K562 (cell line): ENCODE data around the gene ASPDH. TPM values are rescaled to one million over a fixed set of nuclear protein-coding genes. Genes with fewer than 3 reads are reported as not detected.

Experiments
- ADNP ChIP-seq: fragments of 200-800 bp; sonication (Bioruptor generic); IDR thresholded peaks from 2 replicates; pipeline ENCODE4 v1.6.1; 2016; ENCODE audit warnings: missing genetic modification characterization, missing compliant biosample characterization
- CEBPG ChIP-seq, 3 experiments: fragments of 200-800 bp in 1 of 3; sonication (Bioruptor generic) in 1 of 3; sonication (generic) in 1 of 3; formaldehyde crosslinking in 1 of 3; IDR thresholded peaks in 2 of 3; conservative IDR thresholded peaks in 1 of 3; 2 replicates each; pipeline versions ENCODE4 v1.6.1 to v1.8.0; 2016 to 2022; ENCODE audit warnings: missing compliant biosample characterization in 2 of 3, missing genetic modification characterization in 2 of 3, mild to moderate bottlenecking in 1 of 3, missing genetic modification reagents in 1 of 3
- GTF2E2 ChIP-seq: fragments of 200-800 bp; sonication (Bioruptor generic); IDR thresholded peaks from 2 replicates; pipeline ENCODE4 v1.6.1; 2016; ENCODE audit warnings: missing genetic modification characterization, missing compliant biosample characterization
- HNRNPLL ChIP-seq: fragments of 200-400 bp; formaldehyde crosslinking; IDR thresholded peaks from 2 replicates; pipeline ENCODE4 v1.6.1; 2017; ENCODE audit warnings: low read length, low read depth, mild to moderate bottlenecking; ENCODE audit not compliant: poor library complexity, severe bottlenecking
- MEIS2 ChIP-seq: fragments of 450-650 bp; IDR thresholded peaks from 2 replicates; pipeline ENCODE4 v1.6.1; 2014; ENCODE audit warnings: mild to moderate bottlenecking; ENCODE audit not compliant: partially characterized antibody
- SREBF2 ChIP-seq: sonication (generic); formaldehyde crosslinking; IDR thresholded peaks from 2 replicates; pipeline ENCODE4 v1.4.0; 2020; ENCODE audit warnings: mild to moderate bottlenecking, missing genetic modification reagents
- ZNF263 ChIP-seq: sonication (generic); formaldehyde crosslinking; IDR thresholded peaks from 2 replicates; pipeline ENCODE4 v1.8.0; 2022; ENCODE audit warnings: mild to moderate bottlenecking, missing genetic modification reagents, borderline replicate concordance
- ZNF282 ChIP-seq: sonication (generic); formaldehyde crosslinking; IDR thresholded peaks from 2 replicates; pipeline ENCODE4 v1.8.1; 2023; ENCODE audit warnings: missing genetic modification reagents
- polyA plus RNA-seq, 8 experiments: library from polyadenylated mRNA; depleted of rRNA in 4 of 8; stranded (reverse) in 5 of 8; unstranded in 3 of 8; fragments of >200 nt; fragmentation: Nextera tagmentation in 2 of 8; fragmentation: Illumina TruSeq in 1 of 8; extraction: Ambion mirVana in 2 of 8; extraction: Trizol in 1 of 8; gene quantifications; 2 replicates each; pipeline versions ENCODE4 v1.2.1 to v1.2.3, GENCODE V29; 2011 to 2014; ENCODE audit warnings: inconsistent platforms in 1 of 8, missing spikeins in 1 of 8
- total RNA-seq, 7 experiments: library from RNA; depleted of rRNA in 6 of 7; stranded (reverse); fragments of >200 nt in 6 of 7; fragmentation: Illumina TruSeq in 2 of 7; extraction: Trizol in 2 of 7; gene quantifications; 2 replicates each; pipeline versions ENCODE4 v1.2.1 to v1.2.3, GENCODE V29; 2011 to 2021; ENCODE audit warnings: low replicate concordance in 1 of 7
- TF ChIP-seq, protein P1 (sequence below): fragments of 250-450 bp; sonication (Bioruptor Pico); IDR thresholded peaks from 2 replicates; pipeline ENCODE4 v1.9.0; 2021; ENCODE audit warnings: mild to moderate bottlenecking
- TF ChIP-seq, protein P2 (sequence below): fragments of 450-650 bp; IDR thresholded peaks from 2 replicates; pipeline ENCODE4 v1.6.1; 2016; ENCODE audit warnings: borderline replicate concordance
- TF ChIP-seq, protein P3 (sequence below): fragments of 200-800 bp; sonication (Bioruptor generic); IDR thresholded peaks from 2 replicates; pipeline ENCODE4 v1.6.1; 2016; ENCODE audit warnings: missing genetic modification characterization, missing compliant biosample characterization

The ASPDH gene
- total and polyA plus RNA-seq, 9 of the 15 experiments (the other 6 are each of a cell fraction or from before 2014, with no cell fraction given) = not detected

DNA sequence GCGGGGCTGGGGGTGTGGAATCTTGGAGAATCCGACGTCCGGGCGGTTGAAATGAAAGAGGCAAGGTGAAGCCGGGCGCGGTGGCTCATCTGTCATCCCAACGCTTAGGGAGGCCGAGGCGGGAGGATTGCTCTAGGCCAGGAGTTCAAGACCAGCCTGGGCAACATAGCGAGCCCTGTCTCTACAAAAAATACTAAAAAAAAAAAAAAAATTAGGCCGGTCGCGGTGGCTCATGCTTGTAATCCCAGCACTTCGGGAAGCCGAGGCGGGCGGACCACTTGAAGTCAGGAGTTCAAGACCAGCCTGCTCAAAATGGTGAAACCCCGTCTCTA, 36.8 kb downstream of the ASPDH start (continued):
- TF ChIP-seq, protein P1, sequence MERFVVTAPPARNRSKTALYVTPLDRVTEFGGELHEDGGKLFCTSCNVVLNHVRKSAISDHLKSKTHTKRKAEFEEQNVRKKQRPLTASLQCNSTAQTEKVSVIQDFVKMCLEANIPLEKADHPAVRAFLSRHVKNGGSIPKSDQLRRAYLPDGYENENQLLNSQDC (CRISPR knock-in tag) = no peak
- TF ChIP-seq SREBF2 (CRISPR knock-in tag) (no peak), MEIS2 (no peak), ZNF282 (CRISPR knock-in tag) (no peak), GTF2E2 (tag) (no peak), CEBPG (CRISPR knock-in tag; IDR thresholded peaks at IDR 0.05) (no peak), CEBPG (tag; conservative IDR thresholded peaks at IDR 0.05 in 1 of 2, IDR thresholded peaks at IDR 0.05 in 1 of 2) (no peak), HNRNPLL (peak; percentile 11), ZNF263 (no peak), ADNP (tag) (peak; percentile 60; the same call in 1 of the 2 replicates)
- TF ChIP-seq, protein P2, sequence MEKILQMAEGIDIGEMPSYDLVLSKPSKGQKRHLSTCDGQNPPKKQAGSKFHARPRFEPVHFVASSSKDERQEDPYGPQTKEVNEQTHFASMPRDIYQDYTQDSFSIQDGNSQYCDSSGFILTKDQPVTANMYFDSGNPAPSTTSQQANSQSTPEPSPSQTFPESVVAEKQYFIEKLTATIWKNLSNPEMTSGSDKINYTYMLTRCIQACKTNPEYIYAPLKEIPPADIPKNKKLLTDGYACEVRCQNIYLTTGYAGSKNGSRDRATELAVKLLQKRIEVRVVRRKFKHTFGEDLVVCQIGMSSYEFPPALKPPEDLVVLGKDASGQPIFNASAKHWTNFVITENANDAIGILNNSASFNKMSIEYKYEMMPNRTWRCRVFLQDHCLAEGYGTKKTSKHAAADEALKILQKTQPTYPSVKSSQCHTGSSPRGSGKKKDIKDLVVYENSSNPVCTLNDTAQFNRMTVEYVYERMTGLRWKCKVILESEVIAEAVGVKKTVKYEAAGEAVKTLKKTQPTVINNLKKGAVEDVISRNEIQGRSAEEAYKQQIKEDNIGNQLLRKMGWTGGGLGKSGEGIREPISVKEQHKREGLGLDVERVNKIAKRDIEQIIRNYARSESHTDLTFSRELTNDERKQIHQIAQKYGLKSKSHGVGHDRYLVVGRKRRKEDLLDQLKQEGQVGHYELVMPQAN = 0 out of 2 replicates have a peak, but pooled peaks have one; percentile 5
- TF ChIP-seq, protein P3, sequence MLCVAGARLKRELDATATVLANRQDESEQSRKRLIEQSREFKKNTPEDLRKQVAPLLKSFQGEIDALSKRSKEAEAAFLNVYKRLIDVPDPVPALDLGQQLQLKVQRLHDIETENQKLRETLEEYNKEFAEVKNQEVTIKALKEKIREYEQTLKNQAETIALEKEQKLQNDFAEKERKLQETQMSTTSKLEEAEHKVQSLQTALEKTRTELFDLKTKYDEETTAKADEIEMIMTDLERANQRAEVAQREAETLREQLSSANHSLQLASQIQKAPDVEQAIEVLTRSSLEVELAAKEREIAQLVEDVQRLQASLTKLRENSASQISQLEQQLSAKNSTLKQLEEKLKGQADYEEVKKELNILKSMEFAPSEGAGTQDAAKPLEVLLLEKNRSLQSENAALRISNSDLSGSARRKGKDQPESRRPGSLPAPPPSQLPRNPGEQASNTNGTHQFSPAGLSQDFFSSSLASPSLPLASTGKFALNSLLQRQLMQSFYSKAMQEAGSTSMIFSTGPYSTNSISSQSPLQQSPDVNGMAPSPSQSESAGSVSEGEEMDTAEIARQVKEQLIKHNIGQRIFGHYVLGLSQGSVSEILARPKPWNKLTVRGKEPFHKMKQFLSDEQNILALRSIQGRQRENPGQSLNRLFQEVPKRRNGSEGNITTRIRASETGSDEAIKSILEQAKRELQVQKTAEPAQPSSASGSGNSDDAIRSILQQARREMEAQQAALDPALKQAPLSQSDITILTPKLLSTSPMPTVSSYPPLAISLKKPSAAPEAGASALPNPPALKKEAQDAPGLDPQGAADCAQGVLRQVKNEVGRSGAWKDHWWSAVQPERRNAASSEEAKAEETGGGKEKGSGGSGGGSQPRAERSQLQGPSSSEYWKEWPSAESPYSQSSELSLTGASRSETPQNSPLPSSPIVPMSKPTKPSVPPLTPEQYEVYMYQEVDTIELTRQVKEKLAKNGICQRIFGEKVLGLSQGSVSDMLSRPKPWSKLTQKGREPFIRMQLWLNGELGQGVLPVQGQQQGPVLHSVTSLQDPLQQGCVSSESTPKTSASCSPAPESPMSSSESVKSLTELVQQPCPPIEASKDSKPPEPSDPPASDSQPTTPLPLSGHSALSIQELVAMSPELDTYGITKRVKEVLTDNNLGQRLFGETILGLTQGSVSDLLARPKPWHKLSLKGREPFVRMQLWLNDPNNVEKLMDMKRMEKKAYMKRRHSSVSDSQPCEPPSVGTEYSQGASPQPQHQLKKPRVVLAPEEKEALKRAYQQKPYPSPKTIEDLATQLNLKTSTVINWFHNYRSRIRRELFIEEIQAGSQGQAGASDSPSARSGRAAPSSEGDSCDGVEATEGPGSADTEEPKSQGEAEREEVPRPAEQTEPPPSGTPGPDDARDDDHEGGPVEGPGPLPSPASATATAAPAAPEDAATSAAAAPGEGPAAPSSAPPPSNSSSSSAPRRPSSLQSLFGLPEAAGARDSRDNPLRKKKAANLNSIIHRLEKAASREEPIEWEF (CRISPR knock-in tag) = no peak
